Sciatic nerve (tissue), 2 donors: ENCODE measurements around the gene ZNF367. TPM values are rescaled to one million over a fixed set of nuclear protein-coding genes. Genes with fewer than 3 reads are reported as not detected.

ENCODE experiments used
- ATAC-seq: fragments of 200-7000 bp; cut with Tn5 transposase; one replicate; pipeline ENCODE4 v1.9.1; 2020; ENCODE audit warnings: mild to moderate bottlenecking, moderate library complexity
- DNase-seq: peaks from one replicate; pipeline ENCODE4 v3.0.0-alpha.2; 2020; ENCODE audit warnings: low spot score
- intact Hi-C: fragments of 100-400 bp; cut with DNase I; formaldehyde crosslinking; loops from one replicate; pipeline ENCODE4 v1.14.2; 2022
- total RNA-seq: library from RNA; stranded (reverse); fragmentation: NEBNext Ultra II Directional; extraction: Animal tissue kit (Norgen Biotek cat#: 25700); gene quantifications from one replicate; pipeline ENCODE4 v1.2.1, GENCODE V29; 2021
- donor health status: DM: no; HTN: no; CAD: no.
- donor health status: DM: no; HTN: no; CAD: no.

The ZNF367 gene
- total RNA-seq, 1 donor from 2014 or later = 1.6 TPM

DNA sequence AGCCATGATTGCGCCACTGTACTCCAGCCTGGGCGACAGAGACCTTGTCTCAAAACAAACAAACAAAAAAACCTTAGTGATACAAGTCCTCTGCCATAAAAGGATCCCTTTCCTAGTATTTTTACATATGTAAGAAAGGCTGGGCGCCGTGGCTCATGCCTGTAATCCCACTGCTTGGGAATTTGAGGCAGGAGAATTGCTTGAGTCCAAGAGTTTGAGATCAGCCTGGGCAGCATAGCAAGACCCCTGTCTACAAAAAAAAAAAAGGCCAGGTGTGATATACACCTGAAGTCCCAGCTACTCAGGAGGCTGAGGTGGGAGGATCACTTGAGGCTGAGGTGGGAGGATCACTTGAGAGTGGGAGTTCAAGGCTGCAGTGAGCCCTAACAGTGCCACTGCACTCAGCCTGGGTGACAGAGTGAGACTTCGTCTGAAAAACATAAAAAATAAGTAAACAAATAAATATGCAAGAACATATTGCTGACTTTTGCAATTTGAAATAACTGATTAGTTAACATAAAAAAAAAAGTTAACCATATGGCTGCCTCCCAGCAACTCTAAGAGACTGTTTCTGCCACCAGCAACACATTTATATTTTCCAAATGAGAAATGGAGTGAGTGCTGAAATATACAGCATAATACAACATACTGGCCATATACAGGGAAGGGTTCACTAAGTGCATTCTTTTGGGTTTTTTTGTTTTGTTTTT lies 6.9 kb downstream of the ZNF367 start:
- DNase-seq = no peak

DNA sequence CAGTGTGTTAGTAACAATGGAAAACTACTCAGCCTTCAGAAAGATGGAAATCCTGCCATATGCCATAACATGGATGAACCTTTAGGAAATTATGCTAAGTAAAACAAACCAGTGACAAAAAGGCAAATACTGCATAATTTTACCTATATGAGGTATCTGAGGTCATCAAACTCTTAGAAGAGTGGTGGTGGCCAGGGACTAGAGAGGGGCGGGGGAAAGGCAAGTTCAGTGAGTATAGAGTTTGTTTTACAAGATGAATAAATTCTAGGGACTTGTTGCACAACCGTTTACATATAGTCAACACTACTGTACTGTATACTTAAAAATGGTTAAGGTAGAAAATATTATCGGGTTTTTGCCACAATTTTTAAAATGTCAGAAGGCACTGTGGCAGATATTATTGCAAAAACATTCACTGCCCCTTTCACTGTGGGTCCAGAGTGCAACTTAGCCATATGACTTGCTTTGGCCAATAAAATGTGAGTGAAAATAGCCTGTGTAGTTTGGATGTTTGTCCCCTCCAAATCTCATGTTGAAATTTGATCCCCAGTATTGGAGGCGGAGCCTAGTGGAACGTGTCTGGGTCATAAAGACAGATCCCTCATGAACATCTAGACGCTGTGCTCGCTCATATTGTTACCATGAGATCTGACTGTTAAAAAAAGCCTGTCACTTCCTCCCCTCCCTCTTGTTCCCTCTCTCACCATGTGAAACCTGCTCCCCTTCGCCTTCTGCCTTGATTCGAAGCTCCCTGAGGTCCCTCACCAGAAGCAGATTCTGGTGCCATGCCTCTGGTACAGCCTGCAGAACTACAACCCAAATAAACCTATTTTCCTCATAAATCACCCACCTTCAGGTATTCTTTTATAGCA lies 9.5 kb downstream of the ZNF367 start:
- no peak for ATAC-seq
- DNase-seq = no peak
- intact Hi-C loops = no loop called here

More for the DNA sequence above, 6.9 kb downstream of the ZNF367 start:
- intact Hi-C loops = no loop called here
- no peak for ATAC-seq

DNA sequence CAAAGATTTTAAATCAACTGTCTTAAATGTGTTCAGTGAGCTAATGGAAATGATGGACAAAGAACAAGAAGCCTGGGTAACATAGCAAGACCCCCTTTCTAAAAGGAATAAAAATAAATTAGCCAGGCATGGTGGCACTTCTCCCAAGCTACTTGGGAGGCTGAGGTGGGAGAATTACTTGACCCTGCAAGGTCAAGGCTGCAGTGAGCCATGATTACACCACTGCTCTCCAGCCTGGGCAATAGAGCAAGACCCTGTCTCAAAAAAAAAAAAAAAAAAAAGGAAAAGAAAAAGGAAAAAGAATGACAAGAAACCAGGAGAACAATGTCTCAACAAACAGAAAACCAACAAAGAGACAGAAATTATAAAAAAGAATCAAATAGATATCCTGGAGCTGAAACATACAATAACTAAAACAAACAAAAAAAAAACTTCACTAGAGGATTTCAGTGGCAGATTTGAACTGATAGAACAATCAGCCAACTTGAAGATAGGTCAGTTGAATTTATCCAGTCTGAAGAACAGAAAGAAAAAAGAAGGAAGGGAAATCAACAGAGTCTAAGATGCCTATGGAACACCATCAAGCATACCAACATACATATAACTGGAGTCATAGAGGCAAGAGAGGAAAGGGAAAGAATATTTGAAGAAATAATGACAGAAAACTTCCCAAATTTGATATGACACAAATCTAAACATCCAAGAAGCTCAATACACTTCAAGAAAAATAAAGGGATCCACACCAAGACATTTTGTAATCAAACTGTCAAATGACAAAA lies 17.8 kb downstream of the ZNF367 start:
- ATAC-seq = no peak
- intact Hi-C loops = no loop called here
- DNase-seq = no peak

GRCh38 chr9:96399325-96399633 lies 18.9 kb downstream of the ZNF367 start:
- no peak for DNase-seq
- ATAC-seq = no peak
- intact Hi-C loops = no loop called here

DNA sequence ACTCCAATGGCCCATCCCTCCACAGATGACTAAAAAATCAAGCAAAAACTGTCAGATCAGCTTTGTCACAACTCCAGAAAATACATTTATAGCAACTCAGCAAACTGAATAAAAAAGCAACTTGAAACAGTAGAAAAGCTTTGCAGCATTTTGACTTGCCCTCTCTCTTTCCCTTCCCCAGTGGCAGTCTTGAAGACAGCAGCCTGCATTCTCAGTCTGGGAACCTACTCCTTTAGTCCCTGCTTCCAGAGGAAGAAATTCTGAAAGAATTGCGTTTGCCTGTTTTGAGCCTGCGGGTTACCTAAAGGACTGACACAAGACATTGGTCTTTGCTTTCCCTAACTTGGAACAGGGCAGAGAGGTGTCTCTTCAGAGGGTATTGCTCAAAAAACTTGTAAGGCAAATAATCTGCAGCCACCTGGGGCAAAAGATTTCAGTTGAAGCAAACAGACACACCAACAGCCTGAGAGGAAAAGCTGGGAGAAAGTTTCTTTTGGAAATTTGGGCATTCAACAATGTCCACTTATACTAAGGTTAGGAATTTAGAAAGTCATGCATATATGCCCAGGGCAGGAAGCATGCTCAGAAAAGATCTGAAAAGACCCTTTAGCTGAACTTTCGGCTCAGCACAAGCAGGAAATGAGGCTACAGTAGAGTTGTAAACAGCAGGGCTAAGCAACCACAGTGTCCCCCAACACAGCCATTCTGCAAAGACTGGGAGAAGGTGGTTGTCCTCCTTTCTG lies 19.4 kb downstream of the ZNF367 start:
- DNase-seq (no peak), ATAC-seq (no peak)
- intact Hi-C loops = no loop called here

- no peak for ATAC-seq
- no peak for DNase-seq
- intact Hi-C loops = no loop called here
Measured at GRCh38 chr9:96395964-96396363, 22.2 kb downstream of the ZNF367 start.

- intact Hi-C loops = no loop called here
- DNase-seq (no peak), ATAC-seq (no peak)
Measured at GRCh38 chr9:96394832-96395496, 23.2 kb downstream of the ZNF367 start.

GRCh38 chr9:96392263-96392662 lies 25.9 kb downstream of the ZNF367 start:
- no peak for ATAC-seq
- intact Hi-C loops = no loop called here
- no peak for DNase-seq

- intact Hi-C loops = no loop called here
- ATAC-seq (peak; percentile 20), DNase-seq (no peak)
Measured at GRCh38 chr9:96391021-96391765, 27.0 kb downstream of the ZNF367 start.

- intact Hi-C loops = no loop called here
- ATAC-seq (no peak), DNase-seq (no peak)
Measured at GRCh38 chr9:96388144-96388543, 30.0 kb downstream of the ZNF367 start.

- intact Hi-C loops = no loop called here
- ATAC-seq = no peak
- DNase-seq = no peak
Measured at GRCh38 chr9:96386157-96386556, 32.0 kb downstream of the ZNF367 start.

- DNase-seq (peak; percentile 74), ATAC-seq (peak; percentile 94)
- intact Hi-C loops = no loop called here
Measured at GRCh38 chr9:96383165-96383942, 34.8 kb downstream of the ZNF367 start, which contains the start of gene SLC35D2. TSS of gene SLC35D2 (minus strand) at chr9:96383711. CDS start at chr9:96383634, 77 bp downstream.

- DNase-seq = no peak
- intact Hi-C loops = no loop called here
- ATAC-seq = no peak
Measured at GRCh38 chr9:96382839-96383164, 35.4 kb downstream of the ZNF367 start.

GRCh38 chr9:96382175-96382574 lies 36.0 kb downstream of the ZNF367 start:
- intact Hi-C loops = no loop called here
- no peak for ATAC-seq
- no peak for DNase-seq

GRCh38 chr9:96381696-96382095 lies 36.5 kb downstream of the ZNF367 start:
- no peak for ATAC-seq
- no peak for DNase-seq
- intact Hi-C loops = no loop called here

GRCh38 chr9:96381125-96381524 lies 37.0 kb downstream of the ZNF367 start:
- ATAC-seq = no peak
- intact Hi-C loops = no loop called here

GRCh38 chr9:96379461-96379860 lies 38.7 kb downstream of the ZNF367 start:
- intact Hi-C loops = no loop called here
- ATAC-seq (no peak), DNase-seq (no peak)

More at GRCh38 chr9:96381125-96381524, 37.0 kb downstream of the ZNF367 start:
- no peak for DNase-seq
